B cell (primary cell): ENCODE results near the gene CR1L. TPM values are rescaled to one million over a fixed set of nuclear protein-coding genes. Genes with fewer than 3 reads are reported as not detected.
A peak's percentile ranks its signal among the peaks of the same experiment; 100 is the strongest.

Source experiments
- ATAC-seq: fragments of 200-7000 bp; cut with Tn5 transposase; one replicate; pipeline ENCODE4 v1.10.0; 2021; ENCODE audit warnings: low read depth, mild to moderate bottlenecking, moderate number of reproducible peaks, moderate library complexity
- CTCF ChIA-PET: fragments of 350-600 bp; sonication (Branson Sonifier 250); formaldehyde crosslinking; loops from one replicate; lab custom pipeline; 2021; ENCODE audit warnings: antibody characterized with exemption, inconsistent platforms; lab: Charles Lee
- POLR2A ChIA-PET: fragments of 350-600 bp; sonication (Branson Sonifier 250); formaldehyde crosslinking; loops from one replicate; lab custom pipeline; 2021; ENCODE audit warnings: antibody characterized with exemption; lab: Charles Lee
- DNase-seq: peaks from one replicate; pipeline ENCODE4 v3.0.0; 2013
- H2AFZ ChIP-seq: 2 replicates; pipeline ENCODE4 v1.6.1; 2012; ENCODE audit warnings: mild to moderate bottlenecking, low read depth, low read length; ENCODE audit not compliant: insufficient read depth, poor library complexity, severe bottlenecking
- H3K27ac ChIP-seq, 2 donors: 1 replicate in 1 of 2; 2 replicates in 1 of 2; pipeline ENCODE4 v1.5.1; 2012 to 2013; ENCODE audit warnings: low read length in 2 of 2, mild to moderate bottlenecking in 2 of 2, moderate library complexity in 1 of 2
- H3K27me3 ChIP-seq, 4 experiments: fragments of 200-600 bp in 1 of 4; sonication (generic) in 1 of 4; replicated peaks in 1 of 4; 1 replicate in 2 of 4; 2 replicates in 2 of 4; pipeline versions ENCODE4 v1.6.1 to v1.7.0; 2013 to 2016; ENCODE audit warnings: low read length in 3 of 4, mild to moderate bottlenecking in 2 of 4, mixed read lengths in 1 of 4, moderate library complexity in 1 of 4; ENCODE audit not compliant: insufficient read depth in 4 of 4, control insufficient read depth in 3 of 4; ENCODE audit errors: control extremely low read depth in 1 of 4
- H3K36me3 ChIP-seq, 2 experiments: replicated peaks in 1 of 2; 1 replicate in 1 of 2; 2 replicates in 1 of 2; pipeline versions ENCODE4 v1.6.1 to v1.7.1; 2013; ENCODE audit warnings: low read length in 1 of 2; ENCODE audit not compliant: insufficient read depth in 2 of 2, control insufficient read depth in 1 of 2; ENCODE audit errors: control extremely low read depth in 1 of 2, extremely low read depth in 1 of 2
- H3K4me1 ChIP-seq, 2 donors: fragments of 200-600 bp in 1 of 2; sonication (generic) in 1 of 2; 1 replicate in 1 of 2; 2 replicates in 1 of 2; pipeline versions ENCODE4 v1.5.1 to v1.6.1; 2013 to 2017; ENCODE audit warnings: low read length in 2 of 2; ENCODE audit not compliant: control insufficient read depth in 2 of 2, insufficient read depth in 2 of 2
- H3K4me2 ChIP-seq: replicated peaks from 2 replicates; pipeline ENCODE3; 2012; ENCODE audit warnings: mild to moderate bottlenecking, low read depth, low read length; ENCODE audit not compliant: poor library complexity, severe bottlenecking
- H3K4me3 ChIP-seq, 5 experiments: fragments of 200-600 bp in 1 of 5; sonication (generic) in 1 of 5; 1 replicate in 3 of 5; 2 replicates in 2 of 5; pipeline versions ENCODE4 v1.5.1 to v1.7.0; 2011 to 2016; ENCODE audit warnings: low read length in 4 of 5, mild to moderate bottlenecking in 4 of 5, low read depth in 2 of 5, control low read depth in 1 of 5, moderate library complexity in 1 of 5; ENCODE audit not compliant: insufficient read depth in 1 of 5; ENCODE audit errors: control extremely low read depth in 1 of 5, extremely low read depth in 1 of 5
- H3K79me2 ChIP-seq: fragments of 200-600 bp; sonication (generic); one replicate; pipeline ENCODE4 v1.6.0; 2016; ENCODE audit warnings: low read length; ENCODE audit not compliant: control insufficient read depth, insufficient read depth
- H3K9ac ChIP-seq: fragments of 200-600 bp; sonication (generic); 2 replicates; pipeline ENCODE4 v1.6.1; 2017; ENCODE audit warnings: mild to moderate bottlenecking, low read length, moderate library complexity
- H3K9me3 ChIP-seq, 3 donors: one replicate each; pipeline versions ENCODE4 v1.6.1 to v1.7.1; 2013; ENCODE audit warnings: low read length in 2 of 3; ENCODE audit not compliant: control insufficient read depth in 2 of 3, insufficient read depth in 1 of 3; ENCODE audit errors: control extremely low read depth in 1 of 3
- H4K20me1 ChIP-seq: 2 replicates; pipeline ENCODE4 v1.6.0; 2012; ENCODE audit warnings: mild to moderate bottlenecking, low read length; ENCODE audit not compliant: insufficient read depth, control insufficient read depth, poor library complexity, severe bottlenecking
- H3K27ac Mint-ChIP-seq: one replicate; pipeline ENCODE4 v1.8.0; 2021; ENCODE audit warnings: mixed read lengths
- H3K27me3 Mint-ChIP-seq: one replicate; pipeline ENCODE4 v1.8.0; 2021; ENCODE audit warnings: mixed read lengths
- H3K4me1 Mint-ChIP-seq: one replicate; pipeline ENCODE4 v1.8.0; 2021; ENCODE audit warnings: mixed read lengths
- H3K4me3 Mint-ChIP-seq: one replicate; pipeline ENCODE4 v1.8.0; 2021; ENCODE audit warnings: mixed read lengths
- H3K9me3 Mint-ChIP-seq: one replicate; pipeline ENCODE4 v1.8.0; 2022; ENCODE audit warnings: mixed read lengths; ENCODE audit not compliant: insufficient read depth
- EZH2 ChIP-seq: IDR thresholded peaks from 2 replicates; pipeline ENCODE4 v1.6.1; 2012; ENCODE audit warnings: borderline replicate concordance, low read depth, mild to moderate bottlenecking, moderate library complexity, low read length; ENCODE audit not compliant: insufficient read depth, poor library complexity, severe bottlenecking
- WGBS: methylation state at CpG from one replicate; pipeline ENCODE4 v1.1.5; 2013; ENCODE audit warnings: missing lambda C conversion rate; ENCODE audit not compliant: insufficient coverage; 5-methylcytosine and 5-hydroxymethylcytosine counted together
- intact Hi-C: fragments of 100-400 bp; cut with micrococcal nuclease; formaldehyde crosslinking; loops from one replicate; pipeline ENCODE4 v1.10.0; 2022
- polyA minus RNA-seq: library from RNA; depleted of rRNA, polyadenylated mRNA; stranded (reverse); fragments of >200 nt; gene quantifications from 2 replicates; pipeline ENCODE4 v1.2.3, GENCODE V29; 2012
- polyA plus RNA-seq: library from polyadenylated mRNA; depleted of rRNA; stranded (reverse); fragments of >200 nt; gene quantifications from 2 replicates; pipeline ENCODE4 v1.2.3, GENCODE V29; 2012
- total RNA-seq, 2 donors: library from RNA; stranded (reverse); fragments of 120-200 nt in 1 of 2; gene quantifications; 1 replicate in 1 of 2; 2 replicates in 1 of 2; pipeline versions ENCODE4 v1.2.3 to v1.2.4, GENCODE V29; 2013 to 2022
- TF ChIP-seq, protein P1 (sequence below): fragments of 200-600 bp; IDR thresholded peaks from one replicate; pipeline ENCODE4 v1.8.0; 2022; ENCODE audit warnings: antibody characterized with exemption, mild to moderate bottlenecking

CR1L gene
- 0.59 TPM in 1 of 2 replicates, not detected in the other for total RNA-seq
- total RNA-seq (2013): 0.35 TPM
- 0.07 and 0.10 TPM in 2 replicates for polyA plus RNA-seq
- 0.36 TPM in 1 of 2 replicates, not detected in the other for polyA minus RNA-seq

DNA sequence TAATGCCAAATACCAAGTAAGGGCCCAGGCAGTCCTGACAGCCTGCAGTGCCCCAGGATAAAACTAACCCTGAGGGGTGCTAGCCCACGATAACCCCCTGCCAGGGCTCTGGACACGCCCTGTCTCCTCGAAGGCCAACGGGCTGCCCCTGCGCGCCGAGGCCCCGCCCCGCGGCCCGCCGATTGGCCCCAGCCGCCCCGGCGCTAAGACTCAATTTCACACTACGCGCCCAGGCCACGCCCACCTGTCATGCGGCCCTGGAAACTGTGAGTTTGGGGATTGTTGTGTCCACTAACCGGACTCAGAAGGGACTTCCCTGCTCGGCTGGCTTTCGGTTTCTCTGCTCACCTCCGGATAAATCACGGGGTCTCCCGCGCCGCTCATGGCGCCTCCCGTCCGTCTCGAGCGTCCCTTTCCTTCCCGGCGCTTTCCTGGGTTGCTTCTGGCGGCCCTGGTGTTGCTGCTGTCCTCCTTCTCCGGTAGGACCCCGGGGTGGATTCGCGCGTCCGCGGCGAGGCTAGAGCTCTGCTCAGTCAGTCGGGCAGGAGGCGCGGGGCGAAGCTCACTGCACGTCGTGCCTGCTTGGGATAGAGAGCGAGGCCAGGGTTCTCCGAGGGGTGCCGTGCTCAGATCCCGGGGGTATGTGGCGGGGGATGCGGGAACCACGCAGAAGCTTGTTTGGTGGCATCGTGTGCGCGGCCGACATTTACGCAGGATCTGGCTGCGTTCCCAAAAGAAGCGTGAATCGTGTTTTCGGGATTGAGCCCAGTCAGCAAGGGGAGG is at the start of gene CR1L:
Gene CR1L (plus strand): TSS at position 282 of the 783 bp plus-strand sequence. CDS start 101 bp downstream, at position 383.
- Histone ChIP-seq H4K20me1 (no peaks in the 10 kb centered on the region), H3K4me3 (peak within 1 kb of the TSS; percentile 30 to 73 (median 56)), H3K4me1 (peaks cover 7 to 12% of the 10 kb centered on the region in 2 donors), H3K27ac (no peak within 1 kb of the TSS), H3K9me3 (peaks cover 0 to 6% (median 0%) of the 10 kb centered on the region in 3 donors), H3K4me2 (peak within 1 kb of the TSS; percentile 82), H3K9ac (peak within 1 kb of the TSS; percentile 69), H3K27me3 (no peaks in the 10 kb centered on the region), H3K36me3 (peaks cover 0 to 3% of the 10 kb centered on the region in 2 experiments), H3K79me2 (no peaks in the 10 kb centered on the region), H2AFZ (peak within 1 kb of the TSS; percentile 78)
- POLR2A ChIA-PET: no interaction called here
- Mint-ChIP-seq H3K4me1 (peaks cover 12% of the 10 kb centered on the region), H3K9me3 (no peaks in the 10 kb centered on the region), H3K27ac (no peak within 1 kb of the TSS), H3K27me3 (no peaks in the 10 kb centered on the region), H3K4me3 (peak within 1 kb of the TSS; percentile 84)
- ATAC-seq: peak; percentile 99
- 24% methylated on average over 55 of the region's 65 CpGs for WGBS
- TF ChIP-seq, protein P1, sequence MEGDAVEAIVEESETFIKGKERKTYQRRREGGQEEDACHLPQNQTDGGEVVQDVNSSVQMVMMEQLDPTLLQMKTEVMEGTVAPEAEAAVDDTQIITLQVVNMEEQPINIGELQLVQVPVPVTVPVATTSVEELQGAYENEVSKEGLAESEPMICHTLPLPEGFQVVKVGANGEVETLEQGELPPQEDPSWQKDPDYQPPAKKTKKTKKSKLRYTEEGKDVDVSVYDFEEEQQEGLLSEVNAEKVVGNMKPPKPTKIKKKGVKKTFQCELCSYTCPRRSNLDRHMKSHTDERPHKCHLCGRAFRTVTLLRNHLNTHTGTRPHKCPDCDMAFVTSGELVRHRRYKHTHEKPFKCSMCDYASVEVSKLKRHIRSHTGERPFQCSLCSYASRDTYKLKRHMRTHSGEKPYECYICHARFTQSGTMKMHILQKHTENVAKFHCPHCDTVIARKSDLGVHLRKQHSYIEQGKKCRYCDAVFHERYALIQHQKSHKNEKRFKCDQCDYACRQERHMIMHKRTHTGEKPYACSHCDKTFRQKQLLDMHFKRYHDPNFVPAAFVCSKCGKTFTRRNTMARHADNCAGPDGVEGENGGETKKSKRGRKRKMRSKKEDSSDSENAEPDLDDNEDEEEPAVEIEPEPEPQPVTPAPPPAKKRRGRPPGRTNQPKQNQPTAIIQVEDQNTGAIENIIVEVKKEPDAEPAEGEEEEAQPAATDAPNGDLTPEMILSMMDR: no peak
- TF ChIP-seq EZH2: no peak
- intact Hi-C loops: no loop called here
- peak; percentile 81 for DNase-seq
- CTCF ChIA-PET: no interaction called here

DNA sequence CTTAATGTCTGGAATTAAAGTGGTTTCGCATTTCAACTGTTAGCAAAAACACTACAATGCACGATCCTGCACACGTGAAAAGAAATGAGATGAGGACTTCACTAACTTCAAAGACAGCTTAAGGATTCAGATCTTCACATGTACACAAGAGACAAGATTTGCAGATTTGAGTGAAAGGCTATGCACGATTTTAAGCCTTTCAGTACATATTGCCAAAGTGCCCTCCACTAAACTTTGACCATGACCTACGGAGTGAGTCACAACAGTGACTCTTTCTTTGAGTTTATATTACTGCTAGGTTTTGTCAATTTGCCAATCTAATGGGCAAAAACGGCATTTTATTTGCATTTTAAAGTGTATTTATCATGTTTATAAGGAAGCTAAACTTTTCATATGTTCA is 41.2 kb upstream of the CR1L start:
- Histone ChIP-seq H3K4me1 (no peaks in the 10 kb centered on the region), H3K4me2 (no peak overlapping the region), H3K9me3 (no peaks in the 10 kb centered on the region), H3K36me3 (peaks cover 11 to 19% of the 10 kb centered on the region in 2 experiments), H3K79me2 (no peaks in the 10 kb centered on the region), H4K20me1 (no peaks in the 10 kb centered on the region), H3K27ac (no peak overlapping the region), H3K4me3 (no peak overlapping the region), H3K9ac (no peak overlapping the region), H2AFZ (no peak overlapping the region), H3K27me3 (no peaks in the 10 kb centered on the region)
- no peak for DNase-seq
- H3K4me1 Mint-ChIP-seq: no peaks in the 10 kb centered on the region
- intact Hi-C loops: no loop called here
- no peaks in the 10 kb centered on the region for H3K9me3 Mint-ChIP-seq
- TF ChIP-seq EZH2: no peak
- TF ChIP-seq, protein P1: no peak
- ATAC-seq: no peak
- H3K4me3 Mint-ChIP-seq: no peak overlapping the region
- 100% methylated on average over 1 of the region's 6 CpGs for WGBS
- ChIA-PET CTCF (interaction anchor here (2.6 kb wide), 1 partner anchor 16 kb away, joined by 6 read pairs; no protein-coding TSS in a partner anchor), POLR2A (no interaction called here)
- H3K27ac Mint-ChIP-seq: no peak overlapping the region
- no peaks in the 10 kb centered on the region for H3K27me3 Mint-ChIP-seq
